Ammon's horn (tissue), 1 donor: ENCODE data around the gene FDCSP.
A peak's percentile ranks its signal among the peaks of the same experiment; 100 is the strongest.
"Not testable (repeated sequence)": the region's sequence is repeated elsewhere in the genome, so short reads cannot be mapped to it uniquely, and the experiment has no call there.

Experiments
- DNase-seq: peaks from one replicate; pipeline ENCODE4 v3.0.0-alpha.2; 2016; ENCODE audit warnings: low spot score

The FDCSP gene

GRCh38 chr4:70239884-70240591 is 14.1 kb downstream of the FDCSP start:
- DNase-seq: no peak

GRCh38 chr4:70242297-70242696 is 16.4 kb downstream of the FDCSP start, which contains the start of gene CSN3:
Gene CSN3 (plus strand): TSS chr4:70242597. CDS start chr4:70244820, 2,223 bp downstream.
- not testable (repeated sequence) for DNase-seq

GRCh38 chr4:70243091-70243490 is 17.2 kb downstream of the FDCSP start:
- DNase-seq: no peak

GRCh38 chr4:70251250-70251944 is 25.5 kb downstream of the FDCSP start:
- no peak for DNase-seq

- DNase-seq: no peak
These were observed 26.0 kb downstream of the FDCSP start for GRCh38 chr4:70251945-70252277.

- DNase-seq: no peak
These were observed 43.8 kb downstream of the FDCSP start for GRCh38 chr4:70269674-70270073.

- DNase-seq: peak; percentile 5
These were observed 51.2 kb downstream of the FDCSP start for GRCh38 chr4:70277121-70277520.

GRCh38 chr4:70280567-70280966 is 54.6 kb downstream of the FDCSP start:
- no peak for DNase-seq
